Thyroid gland (tissue), 4 donors: Measurements from ENCODE around the gene CAPN3. TPM values are rescaled to one million over a fixed set of nuclear protein-coding genes. Genes with fewer than 3 reads are reported as not detected.
"Not testable (repeated sequence)": the region's sequence is repeated elsewhere in the genome, so short reads cannot be mapped to it uniquely, and the experiment has no call there.

Experiments
- DNase-seq, 2 donors: peaks; one replicate each; pipeline ENCODE4 v3.0.0-alpha.2; 2019
- H3K27ac ChIP-seq, 3 donors: fragments of 200-600 bp; sonication (generic); 1 replicate in 2 of 3; 2 replicates in 1 of 3; pipeline ENCODE4 v1.5.1; 2016 to 2019; ENCODE audit warnings: mild to moderate bottlenecking in 1 of 3, moderate library complexity in 1 of 3
- H3K27me3 ChIP-seq: fragments of 200-600 bp; sonication (generic); one replicate; pipeline ENCODE4 v1.5.1; 2019
- H3K36me3 ChIP-seq, 2 donors: fragments of 200-600 bp; sonication (generic); one replicate each; pipeline ENCODE4 v1.5.1; 2016 to 2019
- H3K4me1 ChIP-seq, 2 donors: fragments of 200-600 bp; sonication (generic); one replicate each; pipeline ENCODE4 v1.5.1; 2017 to 2019
- H3K4me3 ChIP-seq, 3 donors: fragments of 200-600 bp; sonication (generic); replicated peaks in 1 of 3; 1 replicate in 2 of 3; 2 replicates in 1 of 3; pipeline ENCODE4 v1.5.1; 2016; ENCODE audit warnings: mild to moderate bottlenecking in 1 of 3
- H3K9me3 ChIP-seq: fragments of 200-600 bp; sonication (generic); one replicate; pipeline ENCODE4 v1.5.1; 2017
- CTCF ChIP-seq, 6 experiments: fragments of 200-600 bp in 3 of 6; fragments of 450-650 bp in 3 of 6; sonication (generic) in 3 of 6; IDR thresholded peaks; one replicate each; pipeline ENCODE4 v1.5.1; 2016 to 2019; ENCODE audit warnings: antibody characterized with exemption in 6 of 6, mild to moderate bottlenecking in 2 of 6, inconsistent platforms in 1 of 6, moderate library complexity in 1 of 6
- POLR2A ChIP-seq, 2 donors: fragments of 450-650 bp; IDR thresholded peaks; one replicate each; pipeline ENCODE4 v1.6.1; 2017; ENCODE audit warnings: antibody characterized with exemption in 2 of 2, mild to moderate bottlenecking in 2 of 2, moderate library complexity in 1 of 2
- WGBS, 2 donors: methylation state at CpG; one replicate each; pipeline ENCODE4 v1.1.5; 2017; 5-methylcytosine and 5-hydroxymethylcytosine counted together
- intact Hi-C: fragments of 100-400 bp; cut with DNase I; formaldehyde crosslinking; loops from one replicate; pipeline ENCODE4 v1.15.1; 2023
- total RNA-seq, 4 donors: library from RNA; depleted of rRNA; stranded (reverse); fragments of >200 nt; gene quantifications; one replicate each; pipeline ENCODE4 v1.2.3, GENCODE V29; 2016

Gene CAPN3
- 1 to 10 TPM; 3.0 to 6.8 (median 4.0) TPM for total RNA-seq

DNA sequence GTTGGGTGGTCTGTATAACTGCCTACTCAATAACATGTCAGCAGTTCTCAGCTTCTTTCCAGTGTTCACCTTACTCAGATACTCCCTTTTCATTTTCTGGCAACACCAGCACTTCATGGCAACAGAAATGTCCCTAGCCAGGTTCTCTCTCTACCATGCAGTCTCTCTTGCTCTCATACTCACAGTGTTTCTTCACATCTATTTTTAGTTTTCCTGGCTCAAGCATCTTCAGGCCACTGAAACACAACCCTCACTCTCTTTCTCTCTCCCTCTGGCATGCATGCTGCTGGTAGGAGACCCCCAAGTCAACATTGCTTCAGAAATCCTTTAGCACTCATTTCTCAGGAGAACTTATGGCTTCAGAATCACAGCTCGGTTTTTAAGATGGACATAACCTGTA lies at the start of gene CAPN3:
TSS of gene CAPN3 (plus strand) at position 253 of the 400 bp plus-strand sequence. CDS start 305 bp downstream, outside the sequence.
- Histone ChIP-seq H3K27ac (no peak within 1 kb of the TSS), H3K36me3 (peaks cover 0 to 3% of the 10 kb centered on the region in 2 donors), H3K4me3 (no peak within 1 kb of the TSS), H3K9me3 (no peaks in the 10 kb centered on the region), H3K4me1 (no peaks in the 10 kb centered on the region), H3K27me3 (no peaks in the 10 kb centered on the region)
- intact Hi-C loops = no loop called here
- 83 to 88% methylated on average over 1 of the region's 1 CpG for WGBS, 2 donors
- no peak for TF ChIP-seq POLR2A (IDR thresholded peaks at IDR 0.05)
- no peak for TF ChIP-seq CTCF (IDR thresholded peaks at IDR 0.05)
- DNase-seq = no peak

GRCh38 chr15:42313463-42313862 lies 45.8 kb upstream of the CAPN3 start:
- Histone ChIP-seq H3K36me3 (peaks cover 0 to 19% of the 10 kb centered on the region in 2 donors), H3K27ac (no peak overlapping the region), H3K9me3 (no peaks in the 10 kb centered on the region), H3K27me3 (no peaks in the 10 kb centered on the region), H3K4me1 (no peaks in the 10 kb centered on the region), H3K4me3 (no peak overlapping the region)
- intact Hi-C loops = no loop called here
- WGBS, 2 donors = 46 to 52% methylated on average over 3 of the region's 3 CpGs
- no peak for TF ChIP-seq CTCF (IDR thresholded peaks at IDR 0.05)
- TF ChIP-seq POLR2A (IDR thresholded peaks at IDR 0.05) = no peak
- no peak for DNase-seq

DNA sequence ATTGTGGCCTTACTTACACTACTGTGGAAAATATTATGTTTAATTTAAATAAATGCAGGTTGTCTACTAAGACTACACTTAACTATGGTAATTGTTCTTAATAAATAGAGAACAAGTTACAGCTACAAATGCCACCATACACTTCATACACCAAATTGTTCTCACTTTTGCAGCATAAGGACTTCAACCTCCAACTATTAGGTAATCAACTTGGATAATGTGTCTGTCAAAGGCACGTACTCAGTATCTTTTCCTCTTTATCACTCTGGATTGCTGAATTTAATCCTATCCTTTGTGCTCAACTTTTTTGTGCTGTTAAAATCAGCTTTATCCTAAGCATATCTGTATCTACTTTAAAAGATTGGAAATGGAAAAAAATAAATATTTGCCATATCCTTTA lies 44.5 kb upstream of the CAPN3 start:
- Histone ChIP-seq H3K27me3 (no peaks in the 10 kb centered on the region), H3K9me3 (no peaks in the 10 kb centered on the region), H3K27ac (no peak overlapping the region), H3K4me1 (no peaks in the 10 kb centered on the region), H3K36me3 (peaks cover 0 to 12% of the 10 kb centered on the region in 2 donors), H3K4me3 (no peak overlapping the region)
- intact Hi-C loops = no loop called here
- TF ChIP-seq POLR2A (IDR thresholded peaks at IDR 0.05) = no peak
- no peak for TF ChIP-seq CTCF (IDR thresholded peaks at IDR 0.05)
- 92% methylated on average over 1 of the region's 1 CpG for WGBS, 2 donors
- no peak for DNase-seq

GRCh38 chr15:42315521-42315920 lies 43.8 kb upstream of the CAPN3 start:
- TF ChIP-seq POLR2A (IDR thresholded peaks at IDR 0.05) = no peak
- no peak for TF ChIP-seq CTCF (IDR thresholded peaks at IDR 0.05)
- peaks cover 0 to 8% of the 10 kb centered on the region in 2 donors for H3K36me3 ChIP-seq
- H3K4me3 ChIP-seq = no peak overlapping the region
- WGBS, 2 donors = 86 to 95% methylated on average over 1 of the region's 1 CpG
- DNase-seq = no peak
- H3K4me1 ChIP-seq = no peaks in the 10 kb centered on the region
- intact Hi-C loops = no loop called here
- no peaks in the 10 kb centered on the region for H3K27me3 ChIP-seq
- H3K27ac ChIP-seq = no peak overlapping the region
- H3K9me3 ChIP-seq = no peaks in the 10 kb centered on the region

DNA sequence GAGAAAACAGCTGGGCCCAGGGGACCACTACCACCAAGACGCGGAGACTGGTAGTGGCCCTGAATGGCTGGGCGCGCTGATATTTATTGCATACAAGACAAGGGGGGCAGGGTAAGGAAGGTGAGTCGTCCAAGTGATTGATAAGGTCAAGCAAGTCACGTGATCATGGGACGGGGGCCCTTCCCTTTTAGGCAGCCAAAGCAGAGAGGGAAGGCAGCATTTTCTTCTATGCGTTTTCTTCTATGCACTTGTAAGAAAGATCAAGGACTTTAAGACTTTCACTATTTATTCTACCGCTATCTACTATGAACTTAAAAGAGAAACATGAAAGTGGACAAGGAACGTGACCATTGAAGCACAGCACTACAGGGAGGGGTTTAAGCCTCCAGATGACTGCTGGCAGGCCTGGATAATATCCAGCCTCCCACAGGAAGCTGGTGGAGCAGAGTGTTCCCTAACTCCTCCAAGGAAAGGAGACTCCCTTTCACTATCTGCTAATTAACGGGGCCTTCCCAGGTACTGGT lies 43.0 kb upstream of the CAPN3 start:
- WGBS, 2 donors = 61 to 65% methylated on average over 11 of the region's 11 CpGs
- H3K27ac ChIP-seq, H3K9me3 ChIP-seq, intact Hi-C loops, H3K27me3 ChIP-seq, H3K4me3 ChIP-seq, H3K36me3 ChIP-seq, DNase-seq, H3K4me1 ChIP-seq: not testable (repeated sequence)

GRCh38 chr15:42319206-42319605 lies 40.1 kb upstream of the CAPN3 start:
- WGBS, 2 donors = 96 to 98% methylated on average over 2 of the region's 2 CpGs

More at GRCh38 chr15:42319206-42319605, 40.1 kb upstream of the CAPN3 start:
- Histone ChIP-seq H3K27me3 (no peaks in the 10 kb centered on the region), H3K4me1 (no peaks in the 10 kb centered on the region), H3K4me3 (no peak overlapping the region), H3K27ac (no peak overlapping the region), H3K36me3 (peaks cover 0 to 4% of the 10 kb centered on the region in 2 donors), H3K9me3 (no peaks in the 10 kb centered on the region)
- intact Hi-C loops = no loop called here
- TF ChIP-seq CTCF (IDR thresholded peaks at IDR 0.05) = no peak
- TF ChIP-seq POLR2A (IDR thresholded peaks at IDR 0.05) = no peak
- peak; percentile 3 to 7 for DNase-seq
